ENCODE results near the gene CCDC88C. TPM values are rescaled to one million over a fixed set of nuclear protein-coding genes. Genes with fewer than 3 reads are reported as not detected.

The CCDC88C gene
- polyA plus RNA-seq, 3 donors = 35.8 to 45.9 (median 37.3) TPM

DNA sequence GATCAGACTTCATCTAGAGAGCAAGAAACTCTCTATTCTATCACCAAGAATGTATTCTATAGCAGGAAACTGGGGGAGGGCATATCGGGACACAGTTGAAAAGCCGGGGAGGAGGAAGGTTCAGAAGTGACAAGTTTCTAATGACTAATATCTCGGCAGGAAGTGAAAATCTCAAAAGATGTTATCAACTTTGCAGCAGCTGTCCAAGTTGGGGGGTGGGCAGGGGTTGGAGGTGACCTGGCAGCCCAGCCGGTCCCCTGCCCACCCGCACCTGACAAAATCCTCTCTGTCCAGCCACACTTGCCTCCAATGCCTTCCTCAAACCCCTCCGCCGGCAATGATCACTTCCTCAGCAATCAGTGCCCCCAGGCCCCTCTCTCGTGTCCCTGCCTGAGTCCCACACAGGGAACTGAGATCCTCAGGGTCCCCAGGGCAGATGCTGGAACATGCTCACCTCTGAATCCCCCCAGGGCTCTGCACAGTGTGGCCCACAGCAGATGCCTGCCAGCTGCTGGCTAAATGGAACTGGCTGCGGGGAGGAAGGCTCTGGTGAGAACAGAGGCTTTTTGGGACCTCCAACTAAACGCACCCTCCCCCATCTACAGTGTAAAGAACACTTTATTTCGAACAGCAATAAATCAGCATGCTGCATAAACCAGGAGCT, 43.9 kb downstream of the CCDC88C start:
- DNase-seq (ENCODE audit: extremely low read depth in 1 of 11, low read depth in 9 of 11, low spot score in 4 of 11) = no peak

DNA sequence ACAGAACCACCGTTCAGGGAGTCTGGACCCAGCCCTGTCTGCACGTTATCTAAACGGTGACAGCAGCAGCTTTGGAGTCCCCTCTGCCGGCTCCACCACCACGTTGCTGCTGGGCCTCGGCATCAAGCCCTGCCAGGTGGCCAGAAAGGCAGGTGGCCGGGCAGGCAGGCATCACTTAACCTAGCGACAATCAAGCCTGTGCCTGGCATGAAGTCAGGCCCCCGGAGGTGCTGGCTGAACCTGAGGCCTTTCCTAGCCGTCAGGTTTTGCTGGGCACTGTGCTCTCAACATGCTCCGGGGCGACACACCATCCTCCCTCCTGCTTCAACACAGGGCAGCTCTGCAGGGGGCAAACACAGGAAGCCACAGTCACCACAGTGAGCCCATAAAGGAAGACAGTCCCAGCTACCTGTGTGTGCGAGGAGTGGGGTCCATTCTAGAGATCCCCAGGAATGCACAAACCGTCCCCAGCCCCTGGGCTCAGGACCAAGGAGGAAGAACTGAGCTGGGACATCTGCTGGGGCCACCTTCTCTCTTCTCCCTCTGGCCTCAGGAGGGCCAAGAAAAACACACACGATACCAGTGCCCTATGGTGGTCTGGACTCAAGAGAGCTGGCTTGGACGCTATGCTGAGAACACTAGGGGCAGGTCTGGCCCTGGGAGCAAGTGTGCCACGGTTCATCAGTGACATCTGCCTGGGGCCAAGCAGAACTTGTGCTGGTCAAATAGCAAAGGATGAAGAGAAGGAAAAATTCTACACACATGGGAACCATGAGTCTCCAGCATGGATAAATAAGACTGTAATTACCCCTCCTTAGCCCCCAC, 44.7 kb downstream of the CCDC88C start:
- no peak for DNase-seq (ENCODE audit: extremely low read depth in 1 of 11, low read depth in 9 of 11, low spot score in 4 of 11)

DNA sequence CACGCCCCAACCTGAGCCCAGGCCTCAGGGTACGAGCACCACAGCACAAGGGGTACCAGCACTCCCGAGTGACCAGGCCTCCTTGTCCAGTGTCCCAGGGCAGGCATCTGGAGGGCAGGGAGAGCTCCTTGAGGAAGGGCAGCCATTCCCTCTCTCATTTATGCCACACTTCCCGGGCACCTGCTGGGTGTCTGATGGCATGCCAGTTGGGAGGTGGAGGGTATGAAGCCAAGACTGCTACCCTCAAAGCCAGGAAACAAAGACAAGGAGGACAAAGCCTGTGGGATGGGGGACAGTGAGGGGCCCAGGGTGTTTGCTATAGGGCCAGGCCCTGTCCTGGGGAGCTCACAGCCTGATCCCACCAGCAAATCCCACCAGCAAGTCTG, 45.6 kb downstream of the CCDC88C start:
- DNase-seq (ENCODE audit: extremely low read depth in 1 of 11, low read depth in 9 of 11, low spot score in 4 of 11) = no peak

DNA sequence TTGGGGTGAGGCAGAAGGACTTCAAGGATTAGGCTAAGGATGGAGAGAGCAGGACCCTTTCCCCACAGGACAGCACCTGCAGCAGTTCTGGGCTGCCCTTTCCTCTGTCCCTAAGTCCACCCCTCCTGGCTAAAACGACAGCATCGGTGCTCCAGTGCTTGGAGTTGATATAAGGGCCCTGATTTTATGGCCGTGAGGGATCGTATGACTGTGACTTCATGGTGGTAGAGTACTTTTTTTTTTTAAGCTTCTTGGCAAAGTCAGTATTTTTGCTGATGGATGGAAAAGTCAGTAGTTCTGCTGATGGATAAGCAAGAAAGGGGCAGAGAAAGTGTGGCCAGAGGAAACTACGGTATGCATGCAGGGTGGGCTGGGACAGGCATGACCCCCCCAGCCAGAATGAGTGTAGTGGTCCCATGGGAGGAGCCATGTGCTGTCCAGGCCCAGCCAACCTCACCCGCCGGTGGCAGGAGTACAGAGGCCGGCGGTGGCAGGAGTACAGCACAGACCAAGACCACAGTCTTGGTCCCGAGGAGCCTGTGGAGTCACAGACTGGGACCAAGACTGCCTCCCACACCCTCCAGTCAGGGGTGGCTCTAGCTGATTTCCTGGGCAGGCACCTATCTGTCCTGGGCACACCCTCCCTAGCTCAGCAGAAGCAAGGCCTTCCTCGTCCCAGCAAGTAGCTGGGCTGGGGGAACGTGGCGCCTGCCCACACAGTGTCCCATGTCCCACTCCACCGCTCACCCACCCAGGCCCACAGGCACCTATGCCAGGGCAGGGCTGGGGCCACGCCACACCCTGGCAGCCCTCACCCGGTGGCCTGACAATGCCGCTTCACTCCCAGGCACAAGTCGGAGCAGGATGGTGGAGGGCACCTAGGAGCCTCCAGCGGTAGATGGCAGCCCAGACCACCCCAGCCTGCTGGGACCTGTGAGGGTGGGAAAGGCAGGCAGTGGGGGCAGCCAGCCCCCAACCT, 46.3 kb downstream of the CCDC88C start:
- DNase-seq (ENCODE audit: extremely low read depth in 1 of 11, low read depth in 9 of 11, low spot score in 4 of 11) = no peak

DNA sequence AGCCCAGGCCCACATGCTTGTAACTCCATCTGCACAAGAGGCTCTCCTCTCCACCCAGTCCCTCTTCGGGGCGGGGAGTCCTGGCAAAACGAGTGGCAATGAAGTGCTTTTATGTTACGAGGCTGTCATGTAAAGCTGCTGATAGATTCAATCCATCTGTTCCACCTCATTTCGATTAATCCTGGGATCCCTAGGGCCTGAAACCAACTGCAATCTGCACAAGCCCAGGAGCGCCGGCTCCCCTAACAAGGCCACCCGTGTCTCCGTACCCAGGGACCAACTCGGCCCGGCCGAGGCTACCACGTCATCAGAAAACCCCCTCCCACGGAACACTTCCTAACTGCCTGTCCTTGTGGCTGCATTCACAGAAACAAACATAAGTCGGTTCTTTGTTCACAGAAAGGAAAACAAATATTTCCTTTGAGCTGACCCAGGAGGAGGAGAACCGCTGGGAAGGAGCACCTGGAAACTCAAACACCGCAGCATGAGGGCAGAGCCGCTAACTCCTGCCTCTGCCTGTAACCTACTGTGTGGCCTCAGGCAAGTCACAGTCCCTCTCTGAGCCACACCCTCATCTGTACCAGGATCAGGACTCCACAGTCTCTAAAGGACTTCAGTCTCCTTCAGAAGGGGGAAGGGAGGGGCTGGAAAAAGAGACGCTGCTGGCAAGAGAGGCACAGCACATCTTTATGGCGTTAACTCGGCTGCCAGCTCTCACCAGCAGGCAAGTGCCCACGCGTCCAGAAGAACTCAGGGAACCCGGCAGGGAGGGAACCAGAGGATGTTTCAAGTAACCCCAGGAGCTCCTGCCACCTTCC, 47.8 kb downstream of the CCDC88C start:
- DNase-seq (ENCODE audit: extremely low read depth in 1 of 11, low read depth in 9 of 11, low spot score in 4 of 11) = no peak

DNA sequence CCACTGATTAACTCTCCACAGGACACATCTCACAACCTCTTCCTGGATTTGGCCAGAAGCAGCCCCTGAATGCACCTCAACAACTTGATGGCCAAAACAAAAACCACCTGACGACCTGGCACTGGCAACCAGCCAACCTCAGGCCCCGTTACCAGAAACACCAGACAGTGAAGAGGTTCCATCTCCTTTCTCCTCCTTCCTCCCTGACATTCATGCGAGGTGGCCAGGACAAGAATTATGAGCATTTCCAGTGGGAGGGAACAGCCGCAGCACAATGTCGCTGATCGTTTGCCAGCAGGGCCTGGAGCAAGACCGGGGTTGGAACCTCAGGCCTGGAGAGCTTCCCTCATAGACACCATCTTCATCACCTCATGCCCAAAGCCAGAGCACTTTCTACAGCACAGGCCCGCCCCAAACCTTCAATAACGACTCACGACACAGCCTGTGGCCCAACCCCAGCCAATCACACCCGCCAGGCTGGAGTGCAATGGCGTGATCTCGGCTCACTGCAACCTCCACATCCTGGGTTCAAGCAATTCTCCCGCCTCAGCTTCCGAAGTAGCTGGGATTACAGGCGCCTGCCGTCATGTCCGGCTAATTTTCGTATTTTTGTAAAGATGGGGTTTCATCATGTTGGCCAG, 48.7 kb downstream of the CCDC88C start:
- no peak for DNase-seq (ENCODE audit: extremely low read depth in 1 of 11, low read depth in 9 of 11, low spot score in 4 of 11)

DNA sequence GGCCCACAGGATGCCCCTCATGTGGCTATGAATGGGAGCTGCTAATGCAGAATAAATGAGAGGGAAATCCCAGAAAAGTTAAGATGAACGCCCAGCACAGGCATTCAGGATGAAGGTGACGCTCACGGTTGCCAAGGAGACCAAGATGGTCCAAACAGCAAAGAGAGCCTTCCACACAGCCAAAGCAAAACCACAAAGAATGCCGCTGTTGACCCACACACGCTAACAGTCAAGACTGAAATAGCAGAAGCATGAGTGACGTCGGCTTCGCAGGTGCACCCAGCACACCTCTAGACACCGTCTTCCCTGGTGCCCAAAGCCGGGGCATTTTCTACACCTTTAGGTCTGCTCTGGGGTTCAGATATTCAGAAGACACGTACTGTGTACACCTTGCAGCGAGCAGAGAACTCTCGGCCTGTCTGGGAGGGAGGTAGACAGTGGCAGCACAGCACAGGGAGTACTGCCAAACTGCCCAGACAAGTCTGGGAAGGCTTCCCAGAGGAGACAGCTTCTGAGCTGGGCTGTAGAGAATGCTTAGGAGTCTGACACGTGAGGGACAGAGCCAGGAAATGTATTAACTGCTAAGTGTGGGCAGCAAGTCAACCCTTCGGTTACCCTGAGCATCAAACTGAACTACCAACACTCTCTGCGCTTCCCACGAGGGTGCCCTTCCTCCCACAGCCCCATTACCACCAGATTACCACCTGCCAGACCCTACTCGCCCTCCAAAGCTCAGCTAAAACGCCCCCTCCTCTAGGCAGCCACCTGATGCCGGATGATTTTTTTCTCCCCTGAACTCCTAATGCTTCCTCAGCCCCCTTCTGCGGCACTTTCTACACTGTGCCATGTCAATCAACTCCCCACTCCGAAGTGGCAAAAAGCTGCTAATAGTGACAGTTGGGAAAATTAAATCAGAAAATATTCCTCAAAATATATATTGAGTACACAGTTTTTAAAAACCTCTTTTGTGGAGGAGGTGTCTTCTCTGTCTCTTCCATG, 50.1 kb downstream of the CCDC88C start:
- DNase-seq (ENCODE audit: extremely low read depth in 1 of 11, low read depth in 9 of 11, low spot score in 4 of 11) = no peak

DNA sequence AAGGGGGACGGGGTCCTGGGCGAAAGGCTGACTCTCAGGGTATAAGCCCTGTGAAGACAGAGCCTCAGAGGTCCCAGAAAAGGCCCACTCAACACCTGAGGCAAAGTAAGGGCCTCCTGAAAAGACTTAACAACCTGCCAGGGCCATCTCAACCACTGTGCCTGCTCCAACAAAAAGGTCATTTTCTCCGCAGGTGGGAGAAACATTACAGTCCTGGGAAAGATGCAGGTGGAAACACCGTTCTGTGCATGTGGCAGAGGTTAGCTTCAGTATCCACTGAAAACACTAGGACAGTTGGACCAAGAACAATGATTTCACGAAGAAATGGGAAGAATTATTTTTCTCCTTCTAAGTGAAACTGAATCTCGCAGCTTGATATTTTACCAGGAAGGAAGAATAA, 50.9 kb downstream of the CCDC88C start:
- DNase-seq (ENCODE audit: extremely low read depth in 1 of 11, low read depth in 9 of 11, low spot score in 4 of 11) = no peak

DNA sequence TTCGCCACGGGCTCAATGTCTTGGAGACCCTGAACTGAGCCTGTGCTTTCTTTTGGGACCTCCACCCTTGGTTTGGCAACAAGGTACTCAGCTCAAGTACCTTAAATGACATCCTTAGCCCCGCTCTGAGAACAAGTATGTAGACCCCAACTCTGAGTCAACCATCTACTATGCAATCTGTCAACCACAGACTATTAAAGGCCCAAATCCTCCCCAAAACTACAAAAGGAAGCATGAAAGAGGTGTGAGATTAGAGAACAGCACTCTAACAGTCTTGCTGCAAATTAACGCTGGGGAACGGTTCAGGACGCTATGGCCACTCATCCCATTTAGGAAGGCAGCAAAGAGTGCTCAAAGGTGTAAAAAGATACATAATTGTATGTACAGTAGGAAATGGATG, 52.1 kb downstream of the CCDC88C start:
- no peak for DNase-seq (ENCODE audit: extremely low read depth in 1 of 11, low read depth in 9 of 11, low spot score in 4 of 11)

DNA sequence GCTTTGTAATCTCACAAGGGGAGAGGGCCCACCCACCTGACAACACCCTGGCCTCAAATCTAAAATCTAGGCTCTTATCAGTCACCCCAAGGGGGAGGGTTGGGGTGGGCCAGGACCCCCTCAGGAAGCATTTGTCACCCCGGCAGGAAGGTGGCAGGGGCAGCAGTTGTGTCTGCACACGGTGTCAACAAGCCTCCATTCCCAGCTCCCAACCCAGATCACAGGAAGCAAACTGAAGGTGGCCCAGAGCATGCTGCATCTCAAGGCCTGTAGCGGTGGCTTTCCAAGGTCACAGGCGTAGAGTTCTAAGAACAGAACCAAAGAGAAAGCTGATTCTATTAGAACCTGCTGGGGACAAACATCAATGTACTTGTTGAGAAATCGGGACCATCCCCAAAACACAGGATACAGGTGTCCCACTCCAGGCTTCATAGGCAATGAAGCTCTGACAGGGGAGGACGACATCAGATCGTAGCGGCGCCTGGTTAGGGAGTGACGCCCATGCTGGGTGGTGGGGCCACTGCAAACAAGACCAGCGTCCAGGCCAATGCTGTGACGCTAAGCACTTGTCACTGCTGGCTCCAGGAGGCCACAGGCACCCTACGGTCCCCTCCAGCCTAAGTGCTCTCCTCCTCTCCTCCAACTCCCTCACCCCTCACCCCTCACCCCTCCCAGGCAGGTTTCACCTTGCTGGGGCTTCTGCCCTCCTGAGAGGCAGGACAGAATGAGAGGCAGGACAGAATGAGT, 52.9 kb downstream of the CCDC88C start:
- DNase-seq (ENCODE audit: extremely low read depth in 1 of 11, low read depth in 9 of 11, low spot score in 4 of 11) = no peak

DNA sequence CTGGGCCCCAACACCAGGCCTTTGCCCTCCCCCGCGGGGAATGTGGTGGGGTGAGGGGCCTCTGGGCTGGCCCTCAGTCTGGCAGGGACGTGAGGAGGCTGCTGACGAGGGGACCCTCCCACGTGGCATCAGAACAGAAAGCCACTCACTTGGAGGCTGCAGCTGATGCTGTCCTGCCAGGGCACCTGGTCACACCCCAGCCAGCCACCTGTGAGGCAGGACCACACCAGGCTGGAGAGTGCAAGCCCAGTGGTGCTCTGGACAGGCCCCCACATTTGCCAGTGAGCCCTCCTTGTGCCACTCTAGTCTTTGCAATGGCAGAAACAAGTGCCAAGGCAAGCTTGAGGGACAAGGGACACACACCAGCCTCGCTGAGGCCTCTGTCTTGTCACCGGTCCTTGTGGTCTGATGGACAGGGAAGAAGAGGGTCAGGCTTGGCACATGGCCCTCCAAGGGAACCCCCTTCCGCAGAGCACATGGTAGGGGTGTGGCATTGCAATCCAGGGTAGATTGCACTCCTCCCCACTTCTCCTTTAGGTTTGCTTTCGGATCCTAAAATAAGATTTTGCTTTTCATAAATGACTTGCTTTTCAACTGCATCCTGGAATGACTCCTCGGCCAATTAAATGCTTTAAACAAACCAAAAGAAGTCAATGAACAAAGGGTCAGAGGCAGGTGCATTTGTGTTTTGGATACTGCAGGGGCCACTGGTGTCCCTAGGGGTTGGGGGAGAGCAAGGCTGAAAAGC, 53.7 kb downstream of the CCDC88C start:
- no peak for DNase-seq (ENCODE audit: extremely low read depth in 1 of 11, low read depth in 9 of 11, low spot score in 4 of 11)

DNA sequence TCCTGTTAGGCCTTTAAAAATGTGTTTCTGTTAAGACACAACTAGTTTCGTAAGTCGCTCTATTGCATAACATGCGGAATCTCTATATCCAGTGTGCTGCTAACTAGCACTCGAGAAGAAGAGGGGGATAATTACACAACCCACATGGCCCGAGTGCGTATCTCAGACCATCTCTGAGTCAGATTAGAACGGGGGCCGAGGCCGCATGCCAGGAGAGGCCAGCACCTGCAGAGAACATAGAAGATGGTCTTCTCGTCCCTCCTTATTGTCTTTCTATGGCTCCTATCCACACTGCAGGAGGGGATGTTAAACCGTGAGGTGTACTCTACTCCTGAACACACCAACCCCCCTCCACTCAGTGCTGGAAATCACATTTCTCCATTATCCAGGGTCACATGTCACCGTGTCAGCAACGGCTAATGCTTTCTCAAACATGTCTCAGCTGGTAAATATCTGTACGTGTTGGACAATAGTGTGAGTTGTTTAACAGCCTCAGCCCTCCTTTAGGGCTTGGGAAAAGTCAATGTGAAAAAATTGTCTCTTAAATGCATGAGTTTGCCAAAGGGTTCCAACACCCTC, 56.3 kb downstream of the CCDC88C start:
- no peak for DNase-seq (ENCODE audit: extremely low read depth in 1 of 11, low read depth in 9 of 11, low spot score in 4 of 11)

DNA sequence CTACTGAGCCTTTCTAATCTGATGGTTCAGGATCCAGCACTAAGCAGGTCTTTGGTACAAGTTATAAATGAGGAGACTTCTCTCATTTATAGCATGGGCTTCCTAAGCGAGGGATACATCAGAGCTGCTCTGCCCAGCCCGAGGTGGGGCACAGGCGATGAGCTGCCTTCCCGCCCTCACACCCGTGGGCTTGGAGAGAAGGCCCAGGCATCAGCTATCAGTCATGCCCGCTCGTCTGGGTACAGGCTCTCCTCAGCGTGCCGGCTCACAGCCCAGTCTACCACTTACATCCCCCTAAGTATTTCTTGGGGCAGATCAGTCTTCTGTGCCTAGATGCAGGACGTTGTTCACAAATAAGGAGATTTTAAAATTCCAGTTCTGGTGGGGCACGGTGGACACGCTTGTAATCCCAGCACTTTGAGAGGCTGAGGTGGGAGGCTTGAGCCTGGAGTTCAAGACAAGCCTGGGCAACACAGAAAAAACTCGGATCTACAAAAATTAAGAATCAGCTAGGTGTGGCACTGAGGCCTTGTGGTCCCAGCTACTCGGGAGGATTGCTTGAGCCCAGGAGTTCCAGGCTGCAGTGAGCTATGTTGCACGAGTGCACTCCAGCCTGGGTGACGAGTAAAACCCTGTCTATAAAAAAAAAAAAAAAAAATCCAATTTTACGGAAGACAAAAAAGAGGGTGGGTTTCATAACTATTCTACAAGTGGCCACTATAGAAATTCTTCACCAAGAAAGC, 57.0 kb downstream of the CCDC88C start:
- no peak for DNase-seq (ENCODE audit: extremely low read depth in 1 of 11, low read depth in 9 of 11, low spot score in 4 of 11)

DNA sequence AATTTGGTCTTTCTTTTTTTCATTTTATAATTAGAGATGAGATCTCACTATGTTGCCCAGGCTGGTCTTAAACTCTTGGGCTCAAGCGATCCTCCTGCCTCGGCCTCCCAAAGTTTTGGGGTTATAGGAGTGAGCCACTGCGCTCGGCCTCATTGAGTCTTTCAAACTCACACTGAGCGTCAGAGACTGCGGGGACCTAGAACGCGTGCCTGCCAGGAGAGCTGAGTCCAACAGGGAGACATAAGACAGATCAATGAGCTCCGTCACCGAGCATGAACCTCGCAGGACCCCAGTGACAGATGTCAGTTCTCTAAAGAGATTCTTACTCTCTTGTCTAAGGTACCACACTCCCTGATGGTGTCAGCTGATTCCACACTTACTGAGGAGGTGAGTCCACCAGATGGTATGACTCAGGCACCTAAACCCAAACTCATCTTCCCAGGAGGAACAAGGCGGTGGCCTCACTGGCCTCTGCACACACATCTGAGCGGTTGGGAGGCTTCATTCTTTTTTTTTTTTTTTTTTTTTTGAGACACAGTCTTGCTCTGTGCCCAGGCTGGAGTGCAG, 58.9 kb downstream of the CCDC88C start:
- DNase-seq (ENCODE audit: extremely low read depth in 1 of 11, low read depth in 9 of 11, low spot score in 4 of 11) = no peak

DNA sequence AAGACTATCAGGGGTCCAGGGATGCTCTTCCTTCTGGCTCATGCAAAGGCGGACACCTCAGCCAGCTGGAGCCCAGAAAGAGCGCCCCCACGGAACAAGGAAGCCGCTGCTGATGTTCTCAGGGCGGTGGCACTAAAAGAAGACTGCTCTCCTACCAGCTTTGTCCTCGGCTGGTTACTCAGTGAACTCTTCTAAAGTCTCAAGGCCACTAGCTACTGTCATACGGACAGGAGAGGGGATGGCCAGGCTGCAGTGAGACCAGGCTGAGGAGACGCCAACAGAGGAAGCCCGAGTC, 59.6 kb downstream of the CCDC88C start:
- no peak for DNase-seq (ENCODE audit: extremely low read depth in 1 of 11, low read depth in 9 of 11, low spot score in 4 of 11)

Data from renal cortex interstitium (tissue), 11 donors.